Measurements from ENCODE around the gene TSNAX.
"Not testable (repeated sequence)": the region's sequence is repeated elsewhere in the genome, so short reads cannot be mapped to it uniquely, and the experiment has no call there.

Gene TSNAX

GRCh38 chr1:231528172-231529029 is at the start of gene TSNAX:
TSNAX (plus strand) TSS chr1:231528669; CDS start chr1:231528811, 142 bp downstream.
- DNase-seq: peak; percentile 54 to 99 (median 88)

GRCh38 chr1:231478811-231479210 is 49.7 kb upstream of the TSNAX start:
- no peak for DNase-seq

- DNase-seq: no peak
These were observed 48.5 kb upstream of the TSNAX start for GRCh38 chr1:231480008-231480407.

- no peak for DNase-seq
These were observed 47.2 kb upstream of the TSNAX start for GRCh38 chr1:231481289-231481688.

GRCh38 chr1:231485029-231485784 is 43.3 kb upstream of the TSNAX start:
- DNase-seq: no peak

GRCh38 chr1:231487019-231487418 is 41.5 kb upstream of the TSNAX start:
- no peak for DNase-seq

GRCh38 chr1:231487910-231488309 is 40.6 kb upstream of the TSNAX start:
- no peak for DNase-seq

- DNase-seq: no peak
These were observed 34.9 kb upstream of the TSNAX start for GRCh38 chr1:231493421-231494185.

- no peak for DNase-seq
These were observed 33.9 kb upstream of the TSNAX start for GRCh38 chr1:231494439-231495110.

- no peak for DNase-seq
These were observed 30.8 kb upstream of the TSNAX start for GRCh38 chr1:231497629-231498152.

- DNase-seq: no peak
These were observed 29.2 kb upstream of the TSNAX start for GRCh38 chr1:231499148-231499763.

- no peak for DNase-seq
These were observed 27.8 kb upstream of the TSNAX start for GRCh38 chr1:231500666-231501065.

GRCh38 chr1:231503168-231503567 is 25.3 kb upstream of the TSNAX start:
- DNase-seq: not testable (repeated sequence)

- no peak for DNase-seq
These were observed 20.8 kb upstream of the TSNAX start for GRCh38 chr1:231507476-231508355.

- no peak for DNase-seq
These were observed 20.0 kb upstream of the TSNAX start for GRCh38 chr1:231508497-231508896.

- DNase-seq: no peak
These were observed 19.5 kb upstream of the TSNAX start for GRCh38 chr1:231508941-231509340.

- no peak for DNase-seq
These were observed 16.2 kb upstream of the TSNAX start for GRCh38 chr1:231512147-231512698.

- no peak for DNase-seq
These were observed 12.7 kb upstream of the TSNAX start for GRCh38 chr1:231515748-231516147.

GRCh38 chr1:231517076-231517475 is 11.4 kb upstream of the TSNAX start:
- DNase-seq: no peak

All from hypothalamus (tissue), 51 donors.